Activated naive CD8-positive, alpha-beta T cell treated with anti-CD3 and anti-CD28 coated beads, Interleukin-2, amount 10 ng/mL, durations not matched to agents 7 days and 5 days (primary cell): ENCODE results near the gene WASHC4. TPM values are rescaled to one million over a fixed set of nuclear protein-coding genes. Genes with fewer than 3 reads are reported as not detected.
A peak's percentile ranks its signal among the peaks of the same experiment; 100 is the strongest.
"Not testable (repeated sequence)": the region's sequence is repeated elsewhere in the genome, so short reads cannot be mapped to it uniquely, and the experiment has no call there.

ENCODE experiments used
- ATAC-seq: fragments of 150-1000 bp; cut with Tn5 transposase; one replicate; pipeline ENCODE4 v1.10.0; 2021; ENCODE audit warnings: low read depth, moderate library complexity
- POLR2A ChIA-PET: fragments of 350-600 bp; sonication (Branson Sonifier 250); formaldehyde crosslinking; loops from one replicate; lab custom pipeline; 2021; ENCODE audit warnings: antibody characterized with exemption; lab: Charles Lee
- DNase-seq: peaks from one replicate; pipeline ENCODE4 v3.0.0; 2021
- H3K27ac Mint-ChIP-seq: one replicate; pipeline ENCODE4 v1.8.0; 2022; ENCODE audit warnings: mild to moderate bottlenecking, mixed read lengths
- H3K27me3 Mint-ChIP-seq: one replicate; pipeline ENCODE4 v1.8.0; 2022; ENCODE audit warnings: mild to moderate bottlenecking, moderate library complexity, mixed read lengths
- H3K36me3 Mint-ChIP-seq: one replicate; pipeline ENCODE4 v1.8.0; 2021; ENCODE audit warnings: mild to moderate bottlenecking, mixed read lengths
- H3K4me1 Mint-ChIP-seq: one replicate; pipeline ENCODE4 v1.8.0; 2021; ENCODE audit warnings: mixed read lengths
- H3K4me3 Mint-ChIP-seq: one replicate; pipeline ENCODE4 v1.8.0; 2022; ENCODE audit warnings: mild to moderate bottlenecking, moderate library complexity, mixed read lengths
- H3K9me3 Mint-ChIP-seq: one replicate; pipeline ENCODE4 v1.8.0; 2021; ENCODE audit warnings: mixed read lengths
- total RNA-seq, 2 experiments: library from RNA; stranded (reverse); gene quantifications; one replicate each; pipeline ENCODE4 v1.2.3, GENCODE V29; 2021

The WASHC4 gene
- total RNA-seq, 2 experiments from 2014 or later: 48.3 to 49.8 TPM

- Mint-ChIP-seq H3K4me3 (no peak overlapping the region), H3K9me3 (no peaks in the 10 kb centered on the region), H3K4me1 (no peaks in the 10 kb centered on the region), H3K27me3 (no peaks in the 10 kb centered on the region), H3K36me3 (peaks cover 30% of the 10 kb centered on the region), H3K27ac (no peak overlapping the region)
- POLR2A ChIA-PET: no interaction called here
- no peak for DNase-seq
- no peak for ATAC-seq
Observed at GRCh38 chr12:105162174-105162573, 54.6 kb downstream of the WASHC4 start.

GRCh38 chr12:105164068-105164467, 56.5 kb downstream of the WASHC4 start:
- no peaks in the 10 kb centered on the region for H3K4me1 Mint-ChIP-seq
- no peak for ATAC-seq
- no peaks in the 10 kb centered on the region for H3K27me3 Mint-ChIP-seq
- H3K27ac Mint-ChIP-seq: no peak overlapping the region
- peaks cover 26% of the 10 kb centered on the region for H3K36me3 Mint-ChIP-seq
- POLR2A ChIA-PET: no interaction called here
- no peaks in the 10 kb centered on the region for H3K9me3 Mint-ChIP-seq
- no peak overlapping the region for H3K4me3 Mint-ChIP-seq
- DNase-seq: no peak

GRCh38 chr12:105166736-105167135, 59.2 kb downstream of the WASHC4 start:
- Mint-ChIP-seq H3K27me3 (no peaks in the 10 kb centered on the region), H3K4me3 (no peak overlapping the region), H3K4me1 (no peaks in the 10 kb centered on the region), H3K27ac (no peak overlapping the region), H3K9me3 (no peaks in the 10 kb centered on the region), H3K36me3 (peaks cover 18% of the 10 kb centered on the region)
- ATAC-seq (no peak), DNase-seq (no peak)
- POLR2A ChIA-PET: interaction anchor here (0.6 kb wide), 1 partner anchor 1582 kb away, joined by 3 read pairs; no protein-coding TSS in a partner anchor

DNA sequence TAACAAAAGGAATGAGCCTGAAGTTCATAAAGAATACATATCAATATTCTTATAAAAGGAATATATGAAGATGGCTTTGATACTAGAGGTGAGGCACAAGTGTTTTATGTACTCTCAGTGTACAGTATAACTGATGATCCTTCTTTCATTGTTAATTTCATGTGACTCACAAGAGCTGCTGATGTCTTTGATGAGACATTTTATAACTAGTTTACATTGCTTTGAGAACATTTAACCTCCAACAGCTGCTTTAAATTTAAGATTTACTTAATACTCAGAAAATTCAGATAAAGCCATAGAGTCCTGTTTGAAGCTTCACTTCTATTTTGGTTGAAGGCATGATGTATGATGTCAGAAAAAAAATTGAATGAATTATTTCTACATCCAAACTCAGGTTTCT, 59.8 kb downstream of the WASHC4 start:
- Mint-ChIP-seq H3K4me1 (peaks cover 1% of the 10 kb centered on the region), H3K9me3 (no peaks in the 10 kb centered on the region), H3K4me3 (no peak overlapping the region), H3K27me3 (no peaks in the 10 kb centered on the region), H3K36me3 (peaks cover 18% of the 10 kb centered on the region), H3K27ac (no peak overlapping the region)
- ATAC-seq: no peak
- POLR2A ChIA-PET: no interaction called here
- no peak for DNase-seq

DNA sequence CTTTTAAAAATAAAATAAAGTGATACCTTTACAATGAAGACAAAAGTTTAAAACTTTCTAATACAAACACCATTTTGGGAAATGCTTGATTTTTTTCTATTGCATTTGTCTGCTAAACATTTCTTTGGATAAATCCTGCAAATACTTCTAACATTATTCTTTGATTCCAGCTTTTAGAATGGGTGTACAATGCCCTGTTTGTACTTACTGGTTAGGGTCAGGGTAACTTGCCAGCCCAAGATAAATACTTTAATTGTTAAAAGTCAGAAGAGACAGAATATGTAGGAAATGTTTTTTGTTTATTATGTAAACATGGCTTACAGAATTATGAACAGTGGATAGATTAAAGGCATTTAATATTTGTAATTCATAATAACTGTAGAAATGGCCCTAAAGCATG, 60.5 kb downstream of the WASHC4 start:
- DNase-seq: no peak
- H3K9me3 Mint-ChIP-seq: no peaks in the 10 kb centered on the region
- H3K4me1 Mint-ChIP-seq: peaks cover 3% of the 10 kb centered on the region
- H3K27ac Mint-ChIP-seq: no peak overlapping the region
- H3K36me3 Mint-ChIP-seq: peaks cover 19% of the 10 kb centered on the region
- POLR2A ChIA-PET: no interaction called here
- H3K27me3 Mint-ChIP-seq: no peaks in the 10 kb centered on the region
- H3K4me3 Mint-ChIP-seq: no peak overlapping the region
- no peak for ATAC-seq

DNA sequence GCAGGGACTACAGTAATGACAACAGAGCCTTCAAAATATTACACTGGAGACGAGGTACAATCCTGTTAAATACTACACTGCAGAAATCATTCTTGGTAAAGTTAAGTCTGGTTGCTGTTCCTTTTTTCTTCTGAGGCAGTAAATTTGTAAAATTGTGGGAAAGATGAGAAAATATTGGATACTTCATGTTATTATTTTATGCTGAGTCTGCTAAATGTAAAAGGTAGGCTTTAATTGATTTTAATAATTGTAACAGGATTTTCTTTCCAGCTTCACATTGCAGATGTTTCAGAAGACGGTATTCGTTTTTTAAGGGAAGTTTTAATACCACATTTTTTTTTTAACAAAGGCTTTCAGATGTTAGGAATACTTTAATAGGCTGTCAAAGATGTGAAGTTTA, 62.6 kb downstream of the WASHC4 start:
- Mint-ChIP-seq H3K36me3 (peaks cover 14% of the 10 kb centered on the region), H3K27ac (no peak overlapping the region), H3K27me3 (no peaks in the 10 kb centered on the region), H3K9me3 (no peaks in the 10 kb centered on the region), H3K4me1 (peaks cover 3% of the 10 kb centered on the region), H3K4me3 (no peak overlapping the region)
- DNase-seq (no peak), ATAC-seq (no peak)
- POLR2A ChIA-PET: no interaction called here

- POLR2A ChIA-PET: no interaction called here
- DNase-seq (no peak), ATAC-seq (no peak)
- Mint-ChIP-seq H3K27me3 (no peaks in the 10 kb centered on the region), H3K27ac (no peak overlapping the region), H3K36me3 (peaks cover 16% of the 10 kb centered on the region), H3K4me3 (no peak overlapping the region), H3K9me3 (no peaks in the 10 kb centered on the region), H3K4me1 (peaks cover 5% of the 10 kb centered on the region)
Observed at GRCh38 chr12:105171691-105172436, 64.3 kb downstream of the WASHC4 start.

- Mint-ChIP-seq H3K4me3 (no peak overlapping the region), H3K9me3 (peaks cover 5% of the 10 kb centered on the region), H3K36me3 (peaks cover 29% of the 10 kb centered on the region), H3K27me3 (no peaks in the 10 kb centered on the region), H3K4me1 (peaks cover 6% of the 10 kb centered on the region), H3K27ac (no peak overlapping the region)
- ATAC-seq (no peak), DNase-seq (no peak)
- POLR2A ChIA-PET: no interaction called here
Observed at GRCh38 chr12:105175397-105175990, 68.0 kb downstream of the WASHC4 start.

DNA sequence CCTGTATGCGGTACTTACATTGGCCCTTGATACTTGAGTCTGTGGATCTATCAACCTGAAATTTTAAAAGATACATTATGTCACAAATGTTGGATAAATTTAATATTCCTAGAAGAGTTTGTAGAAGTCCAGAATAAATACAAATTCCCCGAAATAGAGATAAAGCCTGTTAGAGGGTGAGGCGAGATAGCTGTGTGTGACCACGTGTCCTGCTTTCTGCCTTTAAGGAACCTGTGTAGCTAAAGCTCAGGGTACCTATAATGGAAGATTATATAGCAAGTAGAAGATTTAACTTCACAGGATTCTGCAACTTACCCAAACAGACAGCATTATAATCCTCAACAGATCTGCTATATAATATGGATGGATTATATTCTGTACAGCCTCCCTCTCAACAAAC, 69.7 kb downstream of the WASHC4 start:
- no peak for ATAC-seq
- Mint-ChIP-seq H3K9me3 (peaks cover 9% of the 10 kb centered on the region), H3K4me3 (no peak overlapping the region), H3K4me1 (peaks cover 8% of the 10 kb centered on the region), H3K36me3 (peaks cover 45% of the 10 kb centered on the region), H3K27ac (no peak overlapping the region), H3K27me3 (no peaks in the 10 kb centered on the region)
- POLR2A ChIA-PET: no interaction called here
- no peak for DNase-seq

DNA sequence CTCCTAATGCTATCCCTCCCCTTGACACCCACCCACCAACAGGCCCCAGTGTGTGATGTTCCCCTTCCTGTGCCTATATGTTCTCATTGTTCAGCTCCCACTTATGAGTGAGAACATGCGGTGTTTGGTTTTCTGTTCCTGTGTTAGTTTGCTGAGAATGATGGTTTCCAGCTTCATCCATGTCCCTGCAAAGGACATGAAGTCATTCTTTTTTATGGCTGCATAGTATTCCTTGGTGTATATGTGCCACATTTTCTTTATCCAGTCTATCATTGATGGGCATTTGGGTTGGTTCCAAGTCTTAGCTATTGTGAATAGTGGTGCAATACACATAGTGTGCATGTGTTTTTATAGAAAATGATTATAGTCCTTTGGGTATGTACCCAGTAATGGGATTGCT, 71.6 kb downstream of the WASHC4 start:
- H3K4me3 Mint-ChIP-seq, H3K27ac Mint-ChIP-seq, POLR2A ChIA-PET, H3K27me3 Mint-ChIP-seq, H3K4me1 Mint-ChIP-seq, ATAC-seq, DNase-seq: not testable (repeated sequence)
- H3K9me3 Mint-ChIP-seq: peaks cover 13% of the 10 kb centered on the region
- H3K36me3 Mint-ChIP-seq: peaks cover 59% of the 10 kb centered on the region

GRCh38 chr12:105183406-105183805, 75.9 kb downstream of the WASHC4 start:
- Mint-ChIP-seq H3K36me3 (peaks cover 66% of the 10 kb centered on the region), H3K9me3 (peaks cover 13% of the 10 kb centered on the region)
- POLR2A ChIA-PET: interaction anchor here (1.1 kb wide), 1 partner anchor 20 kb away, joined by 6 read pairs; no protein-coding TSS in a partner anchor
- not testable (repeated sequence) for H3K4me3 Mint-ChIP-seq, H3K27ac Mint-ChIP-seq, H3K27me3 Mint-ChIP-seq, ATAC-seq, H3K4me1 Mint-ChIP-seq, DNase-seq

DNA sequence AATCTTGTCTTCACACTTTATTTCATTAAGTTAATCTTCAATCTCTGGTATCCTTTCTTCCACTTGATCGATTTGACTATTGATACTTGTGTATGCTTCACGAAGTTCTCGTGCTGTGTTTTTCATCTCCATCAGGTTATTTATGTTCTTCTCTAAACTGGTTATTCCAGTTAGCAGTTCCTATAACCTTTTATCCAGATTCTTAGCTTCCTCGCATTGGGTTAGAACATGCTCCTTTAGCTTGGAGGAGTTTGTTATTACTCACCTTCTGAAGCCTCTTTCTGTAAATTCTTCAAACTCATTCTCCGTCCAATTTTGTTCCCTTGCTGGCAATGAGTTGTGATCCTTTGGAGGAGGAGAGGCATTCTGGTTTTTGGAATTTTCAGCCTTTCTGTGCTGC, 76.4 kb downstream of the WASHC4 start:
- H3K4me3 Mint-ChIP-seq, H3K27ac Mint-ChIP-seq, H3K4me1 Mint-ChIP-seq, H3K27me3 Mint-ChIP-seq, DNase-seq, ATAC-seq, POLR2A ChIA-PET: not testable (repeated sequence)
- H3K36me3 Mint-ChIP-seq: peaks cover 67% of the 10 kb centered on the region
- peaks cover 13% of the 10 kb centered on the region for H3K9me3 Mint-ChIP-seq

- Mint-ChIP-seq H3K4me3 (no peak overlapping the region), H3K27me3 (no peaks in the 10 kb centered on the region), H3K4me1 (no peaks in the 10 kb centered on the region), H3K9me3 (no peaks in the 10 kb centered on the region), H3K27ac (peak overlapping the region; percentile 11), H3K36me3 (peaks cover 29% of the 10 kb centered on the region)
- ATAC-seq (no peak), DNase-seq (no peak)
- POLR2A ChIA-PET: no interaction called here
Observed at GRCh38 chr12:105189293-105189692, 81.8 kb downstream of the WASHC4 start.

- no peaks in the 10 kb centered on the region for H3K27me3 Mint-ChIP-seq
- POLR2A ChIA-PET: no interaction called here
- peaks cover 20% of the 10 kb centered on the region for H3K36me3 Mint-ChIP-seq
- H3K27ac Mint-ChIP-seq: no peak overlapping the region
- no peak for ATAC-seq
- H3K4me3 Mint-ChIP-seq: no peak overlapping the region
- DNase-seq: no peak
- no peaks in the 10 kb centered on the region for H3K4me1 Mint-ChIP-seq
- H3K9me3 Mint-ChIP-seq: no peaks in the 10 kb centered on the region
Observed at GRCh38 chr12:105190530-105190929, 83.0 kb downstream of the WASHC4 start.
